ENCODE measurements around the gene AFAP1L2.

Gene AFAP1L2

DNA sequence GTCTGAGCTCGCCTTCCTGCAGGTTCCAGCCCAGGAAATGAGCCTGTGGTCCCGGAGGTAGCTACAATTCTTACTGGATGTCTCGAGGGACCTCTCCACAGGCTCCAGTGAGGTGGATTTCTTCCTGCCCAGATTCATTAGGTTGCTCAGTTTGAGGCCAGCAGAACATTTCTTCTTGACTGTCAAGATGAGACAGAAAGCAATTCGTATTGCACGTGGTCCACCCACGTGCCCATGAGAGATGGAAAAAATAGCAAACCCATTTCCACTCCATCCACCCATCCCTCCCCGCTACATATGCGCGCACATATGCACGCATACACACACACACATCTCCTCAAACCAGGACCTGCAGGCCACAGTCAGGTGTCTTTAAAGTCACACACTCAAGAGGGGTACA, 96.6 kb downstream of the AFAP1L2 start:
- TF ChIP-seq, protein P1, sequence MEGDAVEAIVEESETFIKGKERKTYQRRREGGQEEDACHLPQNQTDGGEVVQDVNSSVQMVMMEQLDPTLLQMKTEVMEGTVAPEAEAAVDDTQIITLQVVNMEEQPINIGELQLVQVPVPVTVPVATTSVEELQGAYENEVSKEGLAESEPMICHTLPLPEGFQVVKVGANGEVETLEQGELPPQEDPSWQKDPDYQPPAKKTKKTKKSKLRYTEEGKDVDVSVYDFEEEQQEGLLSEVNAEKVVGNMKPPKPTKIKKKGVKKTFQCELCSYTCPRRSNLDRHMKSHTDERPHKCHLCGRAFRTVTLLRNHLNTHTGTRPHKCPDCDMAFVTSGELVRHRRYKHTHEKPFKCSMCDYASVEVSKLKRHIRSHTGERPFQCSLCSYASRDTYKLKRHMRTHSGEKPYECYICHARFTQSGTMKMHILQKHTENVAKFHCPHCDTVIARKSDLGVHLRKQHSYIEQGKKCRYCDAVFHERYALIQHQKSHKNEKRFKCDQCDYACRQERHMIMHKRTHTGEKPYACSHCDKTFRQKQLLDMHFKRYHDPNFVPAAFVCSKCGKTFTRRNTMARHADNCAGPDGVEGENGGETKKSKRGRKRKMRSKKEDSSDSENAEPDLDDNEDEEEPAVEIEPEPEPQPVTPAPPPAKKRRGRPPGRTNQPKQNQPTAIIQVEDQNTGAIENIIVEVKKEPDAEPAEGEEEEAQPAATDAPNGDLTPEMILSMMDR (IDR thresholded peaks at IDR 0.05; ENCODE audit: low read depth, low read length): no peak
- no peak for DNase-seq
- H3K9me3 ChIP-seq: no peaks in the 10 kb centered on the region

DNA sequence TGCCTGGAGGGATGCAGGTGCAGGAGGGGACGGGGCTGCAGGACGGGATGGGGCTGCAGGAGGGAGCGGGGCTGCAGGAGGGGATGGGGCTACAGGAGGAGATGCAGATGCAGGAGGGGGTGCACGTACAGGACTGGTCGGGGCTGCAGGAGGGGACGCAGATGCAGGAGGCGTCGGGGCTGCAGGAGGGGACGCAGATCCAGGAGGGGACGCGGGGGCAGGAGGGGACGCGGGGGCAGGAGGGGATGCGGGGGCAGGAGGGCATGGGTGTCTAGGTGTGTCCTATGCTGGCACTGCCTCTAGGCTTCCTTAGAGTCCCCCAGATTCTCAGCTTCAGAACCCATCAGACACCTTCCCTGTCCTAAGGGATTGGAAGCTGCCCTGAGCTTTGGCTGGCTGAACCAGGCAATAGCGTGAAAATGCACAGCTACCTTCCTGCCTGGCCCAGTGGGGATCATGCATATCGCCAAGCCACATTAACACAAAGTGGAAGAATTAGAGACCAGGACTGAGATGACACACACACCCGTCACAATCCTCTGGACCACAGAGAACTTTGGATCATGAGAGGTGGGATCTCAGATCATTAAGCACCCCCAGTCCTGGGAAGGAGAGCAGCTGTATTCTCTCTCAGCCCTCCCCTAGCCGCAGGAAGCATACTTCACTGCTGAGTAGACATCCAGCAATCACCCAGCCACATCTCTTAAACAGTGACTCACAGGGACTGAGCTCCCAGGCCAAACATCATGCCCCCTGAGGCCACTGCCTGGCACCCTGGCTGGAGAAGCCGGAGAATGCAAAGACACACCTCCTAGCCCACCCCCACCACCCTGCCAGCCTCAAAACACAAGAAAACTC, 98.0 kb downstream of the AFAP1L2 start:
- TF ChIP-seq, protein P1 (IDR thresholded peaks at IDR 0.05; ENCODE audit: low read depth, low read length): no peak
- Histone ChIP-seq H3K4me1 (no peaks in the 10 kb centered on the region), H3K27me3 (no peaks in the 10 kb centered on the region), H3K9me3 (no peaks in the 10 kb centered on the region), H3K4me3 (ENCODE audit: low read depth, low read length) (no peak overlapping the region), H3K36me3 (no peaks in the 10 kb centered on the region)
- no peak for DNase-seq

More for the DNA sequence above, 96.6 kb downstream of the AFAP1L2 start:
- Histone ChIP-seq H3K4me3 (ENCODE audit: low read depth, low read length) (no peak overlapping the region), H3K4me1 (no peaks in the 10 kb centered on the region), H3K36me3 (no peaks in the 10 kb centered on the region), H3K27me3 (no peaks in the 10 kb centered on the region)

DNA sequence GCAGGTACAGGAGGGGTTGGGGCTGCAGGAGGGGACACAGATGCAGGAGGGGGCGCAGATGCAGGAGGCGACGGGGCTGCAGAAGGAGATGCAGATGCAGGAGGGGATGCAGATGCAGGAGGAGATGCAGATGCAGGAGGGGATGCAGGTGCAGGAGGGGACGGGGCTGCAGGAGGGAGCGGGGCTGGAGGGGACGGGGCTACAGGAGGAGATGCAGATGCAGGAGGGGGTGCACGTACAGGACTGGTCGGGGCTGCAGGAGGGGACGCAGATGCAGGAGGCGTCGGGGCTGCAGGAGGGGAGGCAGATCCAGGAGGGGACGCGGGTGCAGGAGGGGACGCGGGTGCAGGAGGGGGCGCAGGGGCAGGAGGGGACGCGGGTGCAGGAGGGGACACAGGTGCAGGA, 98.8 kb downstream of the AFAP1L2 start:
- H3K4me3 ChIP-seq (ENCODE audit: low read depth, low read length): no peak overlapping the region
- no peaks in the 10 kb centered on the region for H3K4me1 ChIP-seq
- no peaks in the 10 kb centered on the region for H3K36me3 ChIP-seq
- DNase-seq: no peak
- no peaks in the 10 kb centered on the region for H3K27me3 ChIP-seq
- TF ChIP-seq, protein P1 (IDR thresholded peaks at IDR 0.05; ENCODE audit: low read depth, low read length): no peak
- no peaks in the 10 kb centered on the region for H3K9me3 ChIP-seq

DNA sequence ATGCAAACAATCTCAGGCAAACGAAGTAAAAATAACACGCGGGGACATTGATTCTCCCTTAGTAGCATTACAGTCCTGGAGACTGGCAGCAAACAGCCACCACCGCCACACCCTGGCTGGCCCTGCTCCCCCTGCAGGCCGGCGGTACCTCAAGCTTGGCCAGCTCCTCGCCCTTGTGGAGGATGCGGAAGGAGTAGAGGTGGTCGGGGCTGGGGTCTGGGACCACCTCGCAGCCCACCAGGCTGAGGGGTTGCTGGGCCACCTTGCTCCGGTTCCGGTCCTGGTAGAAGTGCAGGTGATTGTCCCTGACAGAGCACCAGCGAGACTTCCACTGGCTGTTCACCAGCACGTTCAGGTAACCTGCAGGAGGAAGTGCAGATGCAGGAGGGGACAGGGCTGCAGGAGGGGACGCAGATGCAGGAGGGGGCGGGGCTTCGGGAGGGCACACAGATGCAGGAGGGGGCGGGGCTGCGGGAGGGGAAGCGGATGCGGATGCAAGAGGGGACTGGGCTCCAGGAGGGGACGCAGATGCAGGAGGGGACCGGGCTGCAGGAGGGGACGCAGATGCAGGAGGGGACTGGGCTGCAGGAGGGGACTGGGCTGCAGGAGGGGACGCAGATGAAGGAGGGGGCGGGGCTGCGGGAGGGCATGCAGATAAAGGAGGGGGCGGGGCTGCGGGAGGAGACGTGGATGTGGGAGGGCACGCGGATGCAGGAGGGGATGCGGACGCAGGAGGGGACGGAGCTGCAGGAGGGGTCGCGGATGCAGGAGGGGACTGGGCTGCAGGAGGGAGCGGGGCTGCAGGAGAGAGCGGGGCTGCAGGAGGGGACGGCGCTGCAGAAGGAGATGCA, 99.5 kb downstream of the AFAP1L2 start:
- DNase-seq: peak; percentile 83
- Histone ChIP-seq H3K36me3 (no peaks in the 10 kb centered on the region), H3K4me3 (ENCODE audit: low read depth, low read length) (peak overlapping the region; percentile 58), H3K4me1 (no peaks in the 10 kb centered on the region), H3K27me3 (no peaks in the 10 kb centered on the region), H3K9me3 (no peaks in the 10 kb centered on the region)
- TF ChIP-seq, protein P1 (IDR thresholded peaks at IDR 0.05; ENCODE audit: low read depth, low read length): peak; percentile 63

DNA sequence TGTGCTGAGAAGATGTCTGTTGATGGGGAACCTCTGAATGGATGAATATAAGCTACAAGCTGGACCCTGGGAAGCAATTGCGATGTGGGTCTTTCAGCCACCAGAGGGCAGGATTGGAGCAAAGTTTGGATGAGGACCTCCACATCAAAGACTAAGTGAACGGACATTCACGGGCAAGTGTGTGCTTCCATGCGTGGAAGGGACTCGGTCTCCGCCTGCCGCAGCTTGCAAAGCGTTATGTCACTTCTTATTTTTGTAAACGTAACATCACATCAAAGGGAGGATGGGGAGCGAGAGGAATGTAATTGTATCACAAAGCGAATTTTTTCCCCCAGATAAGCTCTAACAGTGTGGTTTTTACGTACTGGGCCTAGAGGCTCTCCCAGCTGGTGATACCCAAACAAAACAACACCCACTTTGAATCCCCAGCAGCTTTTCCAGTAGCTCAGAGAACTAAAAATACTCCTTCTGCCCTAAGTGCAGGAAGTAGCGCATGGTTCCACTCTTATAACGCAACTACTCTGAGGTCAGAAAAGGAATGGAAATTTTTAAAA, 100.2 kb downstream of the AFAP1L2 start:
- TF ChIP-seq, protein P1 (IDR thresholded peaks at IDR 0.05; ENCODE audit: low read depth, low read length): peak; percentile 86
- no peaks in the 10 kb centered on the region for H3K36me3 ChIP-seq
- H3K4me3 ChIP-seq (ENCODE audit: low read depth, low read length): peak overlapping the region; percentile 58
- H3K9me3 ChIP-seq: no peaks in the 10 kb centered on the region
- H3K4me1 ChIP-seq: no peaks in the 10 kb centered on the region
- DNase-seq: peak; percentile 83
- no peaks in the 10 kb centered on the region for H3K27me3 ChIP-seq

Data from BE2C (cell line).